Prostate gland (tissue), 2 donors: ENCODE measurements around the gene FBXW9.
A peak's percentile ranks its signal among the peaks of the same experiment; 100 is the strongest.

ENCODE experiments used
- POLR2A ChIP-seq: fragments of 450-650 bp; IDR thresholded peaks from one replicate; pipeline ENCODE4 v1.6.1; 2016; ENCODE audit warnings: antibody characterized with exemption, mild to moderate bottlenecking
- POLR2AphosphoS5 ChIP-seq: sonication (generic); formaldehyde crosslinking; IDR thresholded peaks from one replicate; pipeline ENCODE4 v1.6.1; 2017; ENCODE audit warnings: antibody characterized with exemption
- TF ChIP-seq, protein P1 (sequence below), 4 experiments: fragments of 200-600 bp in 2 of 4; fragments of 450-650 bp in 2 of 4; sonication (generic) in 2 of 4; IDR thresholded peaks; 1 replicate in 3 of 4; 2 replicates in 1 of 4; pipeline ENCODE4 v1.5.1; 2016 to 2019; ENCODE audit warnings: antibody characterized with exemption in 4 of 4, mild to moderate bottlenecking in 2 of 4, moderate library complexity in 2 of 4

DNA sequence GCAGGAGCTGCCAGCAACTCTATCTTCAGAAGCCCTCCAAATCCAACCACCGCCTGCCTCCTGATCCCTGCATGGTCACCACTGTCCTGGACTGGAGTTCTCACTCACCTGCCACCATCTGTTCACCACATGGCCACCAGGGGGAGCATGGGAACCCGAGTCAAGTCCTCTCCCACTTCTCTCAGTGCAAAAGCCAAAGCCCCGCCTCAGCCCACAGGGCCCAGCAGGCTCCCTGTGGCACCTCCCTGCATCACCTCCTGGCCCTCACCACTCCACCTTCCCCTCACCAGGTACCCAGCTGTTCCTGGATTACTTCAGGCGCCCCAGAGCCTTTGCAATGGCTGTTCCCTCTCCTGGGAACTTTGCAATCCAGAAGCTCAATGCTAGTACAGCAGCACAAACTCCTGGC lies 20.0 kb downstream of the FBXW9 start:
- TF ChIP-seq, protein P1, sequence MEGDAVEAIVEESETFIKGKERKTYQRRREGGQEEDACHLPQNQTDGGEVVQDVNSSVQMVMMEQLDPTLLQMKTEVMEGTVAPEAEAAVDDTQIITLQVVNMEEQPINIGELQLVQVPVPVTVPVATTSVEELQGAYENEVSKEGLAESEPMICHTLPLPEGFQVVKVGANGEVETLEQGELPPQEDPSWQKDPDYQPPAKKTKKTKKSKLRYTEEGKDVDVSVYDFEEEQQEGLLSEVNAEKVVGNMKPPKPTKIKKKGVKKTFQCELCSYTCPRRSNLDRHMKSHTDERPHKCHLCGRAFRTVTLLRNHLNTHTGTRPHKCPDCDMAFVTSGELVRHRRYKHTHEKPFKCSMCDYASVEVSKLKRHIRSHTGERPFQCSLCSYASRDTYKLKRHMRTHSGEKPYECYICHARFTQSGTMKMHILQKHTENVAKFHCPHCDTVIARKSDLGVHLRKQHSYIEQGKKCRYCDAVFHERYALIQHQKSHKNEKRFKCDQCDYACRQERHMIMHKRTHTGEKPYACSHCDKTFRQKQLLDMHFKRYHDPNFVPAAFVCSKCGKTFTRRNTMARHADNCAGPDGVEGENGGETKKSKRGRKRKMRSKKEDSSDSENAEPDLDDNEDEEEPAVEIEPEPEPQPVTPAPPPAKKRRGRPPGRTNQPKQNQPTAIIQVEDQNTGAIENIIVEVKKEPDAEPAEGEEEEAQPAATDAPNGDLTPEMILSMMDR (IDR thresholded peaks at IDR 0.05), result peak; percentile 68 to 86 (median 76)
- TF ChIP-seq POLR2AphosphoS5, result peak; percentile 34
- TF ChIP-seq POLR2A, result no peak
